Measurements from ENCODE around the gene RPS21. TPM values are rescaled to one million over a fixed set of nuclear protein-coding genes. Genes with fewer than 3 reads are reported as not detected.

Gene RPS21
- polyA plus RNA-seq, 1 of the 3 experiments (the other 2 are of a cell fraction), result 16,625 TPM

DNA sequence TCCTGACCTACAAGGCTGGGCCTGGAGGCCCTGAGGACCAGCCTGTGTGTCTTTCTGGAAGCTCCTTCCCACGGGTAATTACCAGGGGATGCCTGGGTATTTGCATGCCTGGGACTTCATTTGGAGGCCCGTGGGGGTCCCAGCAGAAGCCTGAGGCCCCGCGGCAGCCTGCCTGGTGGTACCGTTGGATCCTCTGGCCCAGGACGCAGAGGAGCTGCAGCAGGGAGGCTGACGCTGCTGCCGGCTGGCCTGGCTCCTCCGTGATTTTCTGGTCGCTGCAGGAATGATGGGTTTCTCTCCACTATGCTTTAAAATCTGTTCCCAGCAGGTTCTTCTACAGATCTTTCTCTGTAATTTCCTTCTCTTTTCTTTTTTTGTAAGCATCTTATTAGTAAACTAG lies 13.6 kb downstream of the RPS21 start (continued):
- TF ChIP-seq JUND (IDR thresholded peaks at IDR 0.05), result no peak

DNA sequence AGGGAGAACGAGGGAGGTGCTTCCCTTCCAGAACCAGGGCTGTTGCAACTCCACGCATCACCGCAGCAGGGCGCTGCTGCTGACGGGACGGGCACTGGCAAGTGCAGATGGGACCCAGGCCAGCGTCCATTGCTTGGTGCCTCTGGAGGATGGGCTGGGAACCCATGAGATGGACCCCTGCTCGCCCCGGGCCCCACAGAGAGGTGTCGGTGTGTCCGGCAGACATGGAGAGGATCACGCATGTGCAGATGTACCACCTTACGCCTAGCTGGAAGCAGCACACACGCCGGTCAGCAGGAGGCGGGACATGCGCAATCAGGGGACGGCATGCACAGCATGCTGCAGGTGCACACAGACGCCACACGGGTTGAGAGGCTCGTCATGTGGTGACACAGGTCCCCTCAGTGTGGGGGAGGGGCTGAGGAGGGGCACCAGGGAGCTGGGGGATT lies 14.5 kb downstream of the RPS21 start:
- Histone ChIP-seq H3K9me3 (no peaks in the 10 kb centered on the region), H3K9ac (no peak overlapping the region), H3K4me3 (ENCODE audit: low read depth in 2 of 2, low read length in 1 of 2) (no peak overlapping the region), H3K9me2 (no peaks in the 10 kb centered on the region), H3K79me2 (ENCODE audit: insufficient read depth) (peaks cover 6% of the 10 kb centered on the region; the same call in 1 of the 2 replicates), H4K20me1 (ENCODE audit: insufficient read depth) (peaks cover 5% of the 10 kb centered on the region; the same call in 1 of the 2 replicates), H3K27ac (ENCODE audit: low read depth in 2 of 2, low read length in 1 of 2) (no peak overlapping the region), H3K36me3 (replicated peaks in 1 of 2; ENCODE audit: control insufficient read depth in 1 of 2, insufficient read depth in 2 of 2, low read length in 1 of 2) (no peaks in the 10 kb centered on the region), H2AFZ (ENCODE audit: low read depth) (no peak overlapping the region), H3K27me3 (ENCODE audit: insufficient read depth) (no peaks in the 10 kb centered on the region), H3K4me2 (no peak overlapping the region), H3K4me1 (ENCODE audit: control insufficient read depth in 1 of 2, insufficient read depth in 2 of 2, low read depth in 1 of 2, low read length in 1 of 2) (peaks cover 0 to 34% of the 10 kb centered on the region in 2 experiments; a peak in 1 of 4 replicates), H3F3A (replicated peaks; ENCODE audit: insufficient read depth) (no peaks in the 10 kb centered on the region)
- TF ChIP-seq, protein P1, sequence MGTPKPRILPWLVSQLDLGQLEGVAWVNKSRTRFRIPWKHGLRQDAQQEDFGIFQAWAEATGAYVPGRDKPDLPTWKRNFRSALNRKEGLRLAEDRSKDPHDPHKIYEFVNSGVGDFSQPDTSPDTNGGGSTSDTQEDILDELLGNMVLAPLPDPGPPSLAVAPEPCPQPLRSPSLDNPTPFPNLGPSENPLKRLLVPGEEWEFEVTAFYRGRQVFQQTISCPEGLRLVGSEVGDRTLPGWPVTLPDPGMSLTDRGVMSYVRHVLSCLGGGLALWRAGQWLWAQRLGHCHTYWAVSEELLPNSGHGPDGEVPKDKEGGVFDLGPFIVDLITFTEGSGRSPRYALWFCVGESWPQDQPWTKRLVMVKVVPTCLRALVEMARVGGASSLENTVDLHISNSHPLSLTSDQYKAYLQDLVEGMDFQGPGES (IDR thresholded peaks at IDR 0.05; ENCODE audit: low read depth, low read length), result no peak
- TF ChIP-seq NFIC (IDR thresholded peaks at IDR 0.05; ENCODE audit: borderline replicate concordance) (no peak), JUND (IDR thresholded peaks at IDR 0.05) (no peak)
- TF ChIP-seq, protein P2, sequence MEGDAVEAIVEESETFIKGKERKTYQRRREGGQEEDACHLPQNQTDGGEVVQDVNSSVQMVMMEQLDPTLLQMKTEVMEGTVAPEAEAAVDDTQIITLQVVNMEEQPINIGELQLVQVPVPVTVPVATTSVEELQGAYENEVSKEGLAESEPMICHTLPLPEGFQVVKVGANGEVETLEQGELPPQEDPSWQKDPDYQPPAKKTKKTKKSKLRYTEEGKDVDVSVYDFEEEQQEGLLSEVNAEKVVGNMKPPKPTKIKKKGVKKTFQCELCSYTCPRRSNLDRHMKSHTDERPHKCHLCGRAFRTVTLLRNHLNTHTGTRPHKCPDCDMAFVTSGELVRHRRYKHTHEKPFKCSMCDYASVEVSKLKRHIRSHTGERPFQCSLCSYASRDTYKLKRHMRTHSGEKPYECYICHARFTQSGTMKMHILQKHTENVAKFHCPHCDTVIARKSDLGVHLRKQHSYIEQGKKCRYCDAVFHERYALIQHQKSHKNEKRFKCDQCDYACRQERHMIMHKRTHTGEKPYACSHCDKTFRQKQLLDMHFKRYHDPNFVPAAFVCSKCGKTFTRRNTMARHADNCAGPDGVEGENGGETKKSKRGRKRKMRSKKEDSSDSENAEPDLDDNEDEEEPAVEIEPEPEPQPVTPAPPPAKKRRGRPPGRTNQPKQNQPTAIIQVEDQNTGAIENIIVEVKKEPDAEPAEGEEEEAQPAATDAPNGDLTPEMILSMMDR (IDR thresholded peaks at IDR 0.05), result no peak
- CTCF ChIA-PET, result interaction anchor here (1.0 to 1.5 kb wide), 4 partner anchors 9 to 99 kb away, joined by 3 to 7 read pairs (median 4); partner anchors contain the start of gene ADRM1
- DNase-seq, result no peak
- POLR2A ChIA-PET, result no interaction called here
- 91% methylated on average over 10 of the region's 21 CpGs for WGBS (ENCODE audit: low lambda C conversion rate)

- no peak for DNase-seq
- H2AFZ ChIP-seq (ENCODE audit: low read depth), result no peak overlapping the region
- H3K36me3 ChIP-seq (replicated peaks in 1 of 2; ENCODE audit: control insufficient read depth in 1 of 2, insufficient read depth in 2 of 2, low read length in 1 of 2), result no peaks in the 10 kb centered on the region
- peaks cover 0 to 40% of the 10 kb centered on the region in 2 experiments; a peak in 1 of 4 replicates for H3K4me1 ChIP-seq (ENCODE audit: control insufficient read depth in 1 of 2, insufficient read depth in 2 of 2, low read depth in 1 of 2, low read length in 1 of 2)
- 79% methylated on average over 4 of the region's 23 CpGs for WGBS (ENCODE audit: low lambda C conversion rate)
- peaks cover 5% of the 10 kb centered on the region; the same call in 1 of the 2 replicates for H4K20me1 ChIP-seq (ENCODE audit: insufficient read depth)
- H3K27ac ChIP-seq (ENCODE audit: low read depth in 2 of 2, low read length in 1 of 2), result peak overlapping the region in 1 of 2 experiments; percentile 43; a peak in 1 of 4 replicates
- H3K9ac ChIP-seq, result no peak overlapping the region
- POLR2A ChIA-PET, result interaction anchor here (1.3 kb wide), 1 partner anchor 15 kb away, joined by 4 read pairs; no protein-coding TSS in a partner anchor
- CTCF ChIA-PET, result interaction anchor here (1.0 to 1.5 kb wide), 6 partner anchors 12 to 405 kb away, joined by 3 to 5 read pairs (median 4); partner anchors contain the start of gene ADRM1
- H3K4me3 ChIP-seq (ENCODE audit: low read depth in 2 of 2, low read length in 1 of 2), result no peak overlapping the region
- no peaks in the 10 kb centered on the region for H3F3A ChIP-seq (replicated peaks; ENCODE audit: insufficient read depth)
- no peak overlapping the region for H3K4me2 ChIP-seq
- no peaks in the 10 kb centered on the region for H3K27me3 ChIP-seq (ENCODE audit: insufficient read depth)
- no peaks in the 10 kb centered on the region for H3K9me3 ChIP-seq
- H3K9me2 ChIP-seq, result no peaks in the 10 kb centered on the region
- peaks cover 10% of the 10 kb centered on the region; the same call in 1 of the 2 replicates for H3K79me2 ChIP-seq (ENCODE audit: insufficient read depth)
- no peak for TF ChIP-seq FOSL2 (IDR thresholded peaks at IDR 0.05; ENCODE audit: borderline replicate concordance, low read depth)
- TF ChIP-seq NFIC (IDR thresholded peaks at IDR 0.05; ENCODE audit: borderline replicate concordance), result no peak
- TF ChIP-seq, protein P3, sequence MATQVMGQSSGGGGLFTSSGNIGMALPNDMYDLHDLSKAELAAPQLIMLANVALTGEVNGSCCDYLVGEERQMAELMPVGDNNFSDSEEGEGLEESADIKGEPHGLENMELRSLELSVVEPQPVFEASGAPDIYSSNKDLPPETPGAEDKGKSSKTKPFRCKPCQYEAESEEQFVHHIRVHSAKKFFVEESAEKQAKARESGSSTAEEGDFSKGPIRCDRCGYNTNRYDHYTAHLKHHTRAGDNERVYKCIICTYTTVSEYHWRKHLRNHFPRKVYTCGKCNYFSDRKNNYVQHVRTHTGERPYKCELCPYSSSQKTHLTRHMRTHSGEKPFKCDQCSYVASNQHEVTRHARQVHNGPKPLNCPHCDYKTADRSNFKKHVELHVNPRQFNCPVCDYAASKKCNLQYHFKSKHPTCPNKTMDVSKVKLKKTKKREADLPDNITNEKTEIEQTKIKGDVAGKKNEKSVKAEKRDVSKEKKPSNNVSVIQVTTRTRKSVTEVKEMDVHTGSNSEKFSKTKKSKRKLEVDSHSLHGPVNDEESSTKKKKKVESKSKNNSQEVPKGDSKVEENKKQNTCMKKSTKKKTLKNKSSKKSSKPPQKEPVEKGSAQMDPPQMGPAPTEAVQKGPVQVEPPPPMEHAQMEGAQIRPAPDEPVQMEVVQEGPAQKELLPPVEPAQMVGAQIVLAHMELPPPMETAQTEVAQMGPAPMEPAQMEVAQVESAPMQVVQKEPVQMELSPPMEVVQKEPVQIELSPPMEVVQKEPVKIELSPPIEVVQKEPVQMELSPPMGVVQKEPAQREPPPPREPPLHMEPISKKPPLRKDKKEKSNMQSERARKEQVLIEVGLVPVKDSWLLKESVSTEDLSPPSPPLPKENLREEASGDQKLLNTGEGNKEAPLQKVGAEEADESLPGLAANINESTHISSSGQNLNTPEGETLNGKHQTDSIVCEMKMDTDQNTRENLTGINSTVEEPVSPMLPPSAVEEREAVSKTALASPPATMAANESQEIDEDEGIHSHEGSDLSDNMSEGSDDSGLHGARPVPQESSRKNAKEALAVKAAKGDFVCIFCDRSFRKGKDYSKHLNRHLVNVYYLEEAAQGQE (IDR thresholded peaks at IDR 0.05; ENCODE audit: low read depth, low read length), result no peak
- TF ChIP-seq MXI1 (IDR thresholded peaks at IDR 0.05; ENCODE audit: low read depth, low read length), result no peak
- TF ChIP-seq RAD21 (IDR thresholded peaks at IDR 0.05; ENCODE audit: low read length), result no peak
- TF ChIP-seq, protein P1 (IDR thresholded peaks at IDR 0.05; ENCODE audit: low read depth, low read length), result no peak
- no peak for TF ChIP-seq MEF2A (IDR thresholded peaks at IDR 0.05; ENCODE audit: borderline replicate concordance, low read depth)
- TF ChIP-seq CHD2 (IDR thresholded peaks at IDR 0.05; ENCODE audit: low read length, partially characterized antibody), result no peak
- no peak for TF ChIP-seq ELF1 (IDR thresholded peaks at IDR 0.05)
- no peak for TF ChIP-seq POLR2AphosphoS5 (IDR thresholded peaks at IDR 0.05; ENCODE audit: low read depth, low read length)
- TF ChIP-seq, protein P4, sequence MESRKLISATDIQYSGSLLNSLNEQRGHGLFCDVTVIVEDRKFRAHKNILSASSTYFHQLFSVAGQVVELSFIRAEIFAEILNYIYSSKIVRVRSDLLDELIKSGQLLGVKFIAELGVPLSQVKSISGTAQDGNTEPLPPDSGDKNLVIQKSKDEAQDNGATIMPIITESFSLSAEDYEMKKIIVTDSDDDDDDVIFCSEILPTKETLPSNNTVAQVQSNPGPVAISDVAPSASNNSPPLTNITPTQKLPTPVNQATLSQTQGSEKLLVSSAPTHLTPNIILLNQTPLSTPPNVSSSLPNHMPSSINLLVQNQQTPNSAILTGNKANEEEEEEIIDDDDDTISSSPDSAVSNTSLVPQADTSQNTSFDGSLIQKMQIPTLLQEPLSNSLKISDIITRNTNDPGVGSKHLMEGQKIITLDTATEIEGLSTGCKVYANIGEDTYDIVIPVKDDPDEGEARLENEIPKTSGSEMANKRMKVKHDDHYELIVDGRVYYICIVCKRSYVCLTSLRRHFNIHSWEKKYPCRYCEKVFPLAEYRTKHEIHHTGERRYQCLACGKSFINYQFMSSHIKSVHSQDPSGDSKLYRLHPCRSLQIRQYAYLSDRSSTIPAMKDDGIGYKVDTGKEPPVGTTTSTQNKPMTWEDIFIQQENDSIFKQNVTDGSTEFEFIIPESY (IDR thresholded peaks at IDR 0.05; ENCODE audit: borderline replicate concordance, low read depth), result no peak
Observed at GRCh38 chr20:62402456-62403150, 15.7 kb downstream of the RPS21 start.
